ENCODE data around the gene TNFAIP8L2.
A peak's percentile ranks its signal among the peaks of the same experiment; 100 is the strongest.

TNFAIP8L2 gene

GRCh38 chr1:151156515-151156819 lies at the start of gene TNFAIP8L2:
TSS of gene TNFAIP8L2 (plus strand) at chr1:151156649. CDS start at chr1:151158698, 2,049 bp downstream.
- DNase-seq (ENCODE audit: insufficient read length, low spot score) (no peak), FAIRE-seq (peak; percentile 80)

- no peak for DNase-seq (ENCODE audit: insufficient read length, low spot score)
- no peak for FAIRE-seq
Observed at GRCh38 chr1:151106894-151107293, 49.6 kb upstream of the TNFAIP8L2 start.

GRCh38 chr1:151108331-151108730 lies 48.1 kb upstream of the TNFAIP8L2 start:
- no peak for DNase-seq (ENCODE audit: insufficient read length, low spot score)
- no peak for FAIRE-seq

GRCh38 chr1:151113877-151114276 lies 42.6 kb upstream of the TNFAIP8L2 start:
- FAIRE-seq (no peak), DNase-seq (ENCODE audit: insufficient read length, low spot score) (no peak)

- no peak for DNase-seq (ENCODE audit: insufficient read length, low spot score)
- no peak for FAIRE-seq
Observed at GRCh38 chr1:151124763-151125403, 31.6 kb upstream of the TNFAIP8L2 start.

- DNase-seq (ENCODE audit: insufficient read length, low spot score) (no peak), FAIRE-seq (no peak)
Observed at GRCh38 chr1:151128800-151129199, 27.6 kb upstream of the TNFAIP8L2 start.

GRCh38 chr1:151130987-151131586 lies 25.4 kb upstream of the TNFAIP8L2 start:
- DNase-seq (ENCODE audit: insufficient read length, low spot score), result peak; percentile 97
- peak; percentile 82 for FAIRE-seq

- no peak for DNase-seq (ENCODE audit: insufficient read length, low spot score)
- no peak for FAIRE-seq
Observed at GRCh38 chr1:151131701-151132334, 24.6 kb upstream of the TNFAIP8L2 start.

GRCh38 chr1:151132335-151133017 lies 24.0 kb upstream of the TNFAIP8L2 start:
- DNase-seq (ENCODE audit: insufficient read length, low spot score) (no peak), FAIRE-seq (no peak)

- no peak for FAIRE-seq
- DNase-seq (ENCODE audit: insufficient read length, low spot score), result no peak
Observed at GRCh38 chr1:151133018-151133806, 23.2 kb upstream of the TNFAIP8L2 start.

GRCh38 chr1:151134396-151134795 lies 22.1 kb upstream of the TNFAIP8L2 start:
- DNase-seq (ENCODE audit: insufficient read length, low spot score) (no peak), FAIRE-seq (no peak)

- FAIRE-seq (no peak), DNase-seq (ENCODE audit: insufficient read length, low spot score) (no peak)
Observed at GRCh38 chr1:151134991-151135390, 21.5 kb upstream of the TNFAIP8L2 start.

- FAIRE-seq (no peak), DNase-seq (ENCODE audit: insufficient read length, low spot score) (no peak)
Observed at GRCh38 chr1:151135433-151136385, 20.7 kb upstream of the TNFAIP8L2 start.

- DNase-seq (ENCODE audit: insufficient read length, low spot score) (no peak), FAIRE-seq (no peak)
Observed at GRCh38 chr1:151137789-151138188, 18.7 kb upstream of the TNFAIP8L2 start.

- FAIRE-seq, result no peak
- DNase-seq (ENCODE audit: insufficient read length, low spot score), result no peak
Observed at GRCh38 chr1:151142411-151143056, 13.9 kb upstream of the TNFAIP8L2 start.

- no peak for FAIRE-seq
- no peak for DNase-seq (ENCODE audit: insufficient read length, low spot score)
Observed at GRCh38 chr1:151143057-151143435, 13.4 kb upstream of the TNFAIP8L2 start.

GRCh38 chr1:151143986-151144385 lies 12.5 kb upstream of the TNFAIP8L2 start:
- FAIRE-seq (no peak), DNase-seq (ENCODE audit: insufficient read length, low spot score) (no peak)

GRCh38 chr1:151144474-151145303 lies 11.8 kb upstream of the TNFAIP8L2 start:
- no peak for FAIRE-seq

More at GRCh38 chr1:151144474-151145303, 11.8 kb upstream of the TNFAIP8L2 start:
- no peak for DNase-seq (ENCODE audit: insufficient read length, low spot score)

Data from GM19239 (cell line).